Jurkat, Clone E6-1 (cell line): Measurements from ENCODE around the gene NOX4. TPM values are rescaled to one million over a fixed set of nuclear protein-coding genes. Genes with fewer than 3 reads are reported as not detected.

Source experiments
- DNase-seq: peaks from one replicate; pipeline ENCODE4 v3.0.0-alpha.2; 2011; ENCODE audit warnings: low read depth, low spot score
- H3K4me3 ChIP-seq: 2 replicates; pipeline ENCODE4 v1.5.1; 2011; ENCODE audit warnings: mild to moderate bottlenecking, low read length, control low read depth, moderate library complexity
- polyA plus RNA-seq: library from polyadenylated mRNA; unstranded; fragments of >200 nt; gene quantifications from one replicate; pipeline ENCODE4 v1.2.1, GENCODE V29; 2012; ENCODE audit warnings: missing spikeins; ENCODE audit not compliant: insufficient read length, insufficient read depth

The NOX4 gene
- polyA plus RNA-seq: not detected

DNA sequence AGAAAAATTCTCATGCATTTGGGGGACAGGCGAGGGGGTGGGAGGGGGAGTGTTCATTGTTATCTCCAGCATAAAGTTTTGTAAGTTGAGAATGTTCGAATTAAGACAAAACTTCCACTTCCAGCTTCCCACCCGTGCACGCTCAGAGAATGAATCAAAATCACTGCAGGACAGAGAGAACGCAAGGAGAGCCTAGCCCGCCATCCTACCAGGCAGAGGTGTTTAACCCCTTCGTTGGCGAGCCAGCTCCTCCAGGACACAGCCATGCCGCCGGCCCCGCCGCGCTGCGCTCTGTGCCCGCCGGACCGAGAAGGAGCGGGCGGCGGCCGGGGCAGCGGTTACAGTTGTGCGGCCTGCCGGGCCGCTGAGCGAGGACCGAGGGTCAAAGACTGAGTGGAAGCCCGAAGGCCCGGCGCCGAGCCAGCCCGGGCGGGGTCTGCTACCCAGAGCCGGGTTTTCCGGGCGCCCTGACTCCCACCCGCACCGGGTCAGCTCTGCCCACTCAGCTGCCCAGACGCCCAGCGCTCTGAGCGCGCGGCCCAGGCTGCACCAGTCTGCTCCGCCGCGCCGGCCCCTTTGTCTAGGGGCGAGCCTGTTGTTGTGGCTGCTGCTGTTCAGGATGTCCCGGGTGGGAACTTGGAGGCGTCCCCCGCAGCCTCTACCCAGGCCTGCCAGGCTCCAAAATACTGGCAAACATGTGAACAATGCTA is at the start of gene NOX4:
Gene NOX4 (minus strand): TSS at position 395 of the 710 bp plus-strand sequence. CDS start 129 bp downstream, at position 266.
- no peak within 1 kb of the TSS for H3K4me3 ChIP-seq
- no peak for DNase-seq

DNA sequence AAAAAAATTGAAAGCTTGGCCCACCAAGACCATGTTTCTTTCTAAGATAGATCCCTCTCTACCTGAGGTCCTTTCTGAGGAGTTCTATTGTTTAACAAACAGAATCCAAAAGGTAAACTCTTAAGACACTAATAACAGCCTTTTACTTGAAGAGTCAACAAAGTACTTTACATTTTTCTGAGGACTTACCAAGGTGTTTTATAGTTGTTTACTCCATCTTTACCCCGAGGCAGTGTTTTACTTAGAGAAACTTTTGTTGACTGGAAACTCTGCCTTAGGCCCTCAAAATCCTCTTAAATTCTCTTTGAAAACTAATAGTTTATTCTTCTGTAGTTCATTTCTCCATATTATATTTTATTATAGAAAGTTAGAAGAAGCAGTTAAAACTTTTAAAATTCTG is 49.7 kb upstream of the NOX4 start:
- no peak for DNase-seq
- H3K4me3 ChIP-seq: no peak overlapping the region

DNA sequence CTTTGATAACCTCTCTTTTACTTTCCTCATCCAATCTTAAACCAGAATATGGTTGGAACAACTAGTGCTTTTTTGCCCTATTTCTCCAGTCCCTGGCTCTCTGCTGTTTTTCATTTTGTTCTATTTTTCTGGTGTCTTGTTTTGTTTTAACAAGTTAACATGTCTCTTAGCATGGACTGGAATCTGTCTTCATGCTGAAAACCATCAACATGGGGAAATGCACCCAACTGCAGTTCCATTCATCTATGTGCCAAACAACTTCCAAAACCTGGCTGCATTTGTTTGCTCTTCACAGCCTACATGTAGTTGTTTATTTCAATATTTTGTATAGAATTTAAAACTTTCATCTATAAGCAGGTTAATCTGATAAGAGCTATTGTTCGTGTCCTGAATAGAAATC is 46.8 kb upstream of the NOX4 start:
- no peak overlapping the region for H3K4me3 ChIP-seq
- no peak for DNase-seq

DNA sequence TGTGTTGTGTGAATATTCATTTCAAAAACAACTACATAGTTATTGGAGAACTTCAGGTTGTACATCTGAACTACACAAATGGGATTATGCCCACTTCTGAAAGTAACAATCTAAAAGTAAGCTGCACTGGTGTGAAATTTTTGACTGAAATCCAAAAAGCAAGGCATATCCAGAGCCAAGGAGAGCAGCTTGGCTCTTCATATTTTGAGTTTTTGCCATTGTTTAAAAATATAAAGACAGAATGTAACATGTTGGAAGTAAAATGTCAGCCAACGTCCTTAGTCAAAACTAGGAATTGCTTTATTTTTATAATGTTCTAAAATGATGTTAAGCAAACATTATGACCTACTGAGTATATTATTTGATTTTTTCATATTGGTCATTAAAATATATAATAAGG is 45.8 kb upstream of the NOX4 start:
- no peak overlapping the region for H3K4me3 ChIP-seq
- no peak for DNase-seq

DNA sequence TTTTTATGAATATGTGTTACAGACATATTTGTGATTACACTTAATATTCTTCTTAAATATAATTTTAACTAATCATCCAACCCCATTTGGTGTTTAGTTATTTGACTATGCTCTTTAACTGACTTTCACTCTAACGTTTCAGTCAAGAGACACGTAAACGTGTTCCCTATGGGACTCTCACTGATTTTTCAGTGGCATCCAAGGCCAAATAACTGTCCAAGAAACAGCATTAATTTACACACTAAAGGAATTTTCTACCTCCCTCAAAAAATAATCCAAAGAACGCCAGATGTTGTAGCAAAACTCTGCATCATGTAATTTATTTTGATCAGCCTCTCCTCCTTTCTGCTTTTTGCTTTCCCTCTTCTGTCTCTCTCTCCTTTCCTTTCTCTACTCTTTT is 44.0 kb upstream of the NOX4 start:
- no peak for DNase-seq
- no peak overlapping the region for H3K4me3 ChIP-seq

DNA sequence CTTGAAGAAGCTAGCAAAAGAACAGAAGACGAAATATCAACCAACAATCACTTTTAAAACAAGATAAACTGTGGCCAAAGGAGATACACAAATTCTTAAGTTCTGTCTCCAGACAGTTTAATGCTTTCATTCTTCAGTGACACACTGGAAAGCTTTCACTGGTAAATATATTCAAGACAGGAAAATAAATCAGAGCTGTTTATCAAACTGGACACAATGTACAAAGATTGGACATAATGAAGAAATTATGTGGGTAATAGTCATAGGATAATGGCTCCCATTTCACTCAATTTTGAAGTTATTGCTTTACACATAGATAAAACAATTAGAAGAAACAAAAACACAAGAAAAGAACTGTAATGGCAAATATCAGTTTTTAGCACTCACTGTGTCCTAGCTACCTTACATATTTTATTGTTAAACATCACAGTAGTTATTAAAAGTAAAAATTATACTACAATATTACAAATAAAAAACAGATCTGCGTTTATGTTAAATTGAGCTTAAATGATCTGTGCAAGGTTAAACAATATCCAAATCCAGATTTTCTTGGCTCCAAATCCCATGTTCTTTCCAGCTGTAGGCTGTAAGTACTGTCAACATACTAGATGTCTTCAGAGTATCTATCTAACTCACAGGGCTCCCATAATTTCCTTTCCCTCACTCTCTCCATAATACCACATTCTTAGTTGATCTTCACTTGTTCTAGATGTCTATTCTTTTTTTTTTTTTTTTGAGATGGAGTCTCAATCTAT is 38.6 kb upstream of the NOX4 start:
- H3K4me3 ChIP-seq: no peak overlapping the region
- DNase-seq: no peak

DNA sequence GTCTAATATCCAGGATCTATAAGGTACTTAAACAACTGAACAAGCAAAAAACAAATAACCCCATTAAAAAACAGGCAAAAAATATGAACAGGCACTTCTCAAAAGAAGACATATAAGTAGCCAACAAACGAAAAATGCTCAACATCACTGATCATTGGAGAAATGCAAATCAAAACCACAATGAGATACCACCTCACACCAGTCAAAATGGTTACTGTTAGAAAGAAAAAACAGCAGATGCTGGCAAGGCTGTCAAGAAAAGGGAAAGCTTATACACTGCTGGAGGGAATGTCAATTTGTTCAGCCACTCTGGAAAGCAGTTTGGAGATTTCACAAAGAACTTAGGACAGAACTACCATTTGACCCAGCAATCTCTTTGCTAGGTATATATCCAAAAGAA is 30.6 kb upstream of the NOX4 start:
- DNase-seq: no peak
- H3K4me3 ChIP-seq: no peak overlapping the region

DNA sequence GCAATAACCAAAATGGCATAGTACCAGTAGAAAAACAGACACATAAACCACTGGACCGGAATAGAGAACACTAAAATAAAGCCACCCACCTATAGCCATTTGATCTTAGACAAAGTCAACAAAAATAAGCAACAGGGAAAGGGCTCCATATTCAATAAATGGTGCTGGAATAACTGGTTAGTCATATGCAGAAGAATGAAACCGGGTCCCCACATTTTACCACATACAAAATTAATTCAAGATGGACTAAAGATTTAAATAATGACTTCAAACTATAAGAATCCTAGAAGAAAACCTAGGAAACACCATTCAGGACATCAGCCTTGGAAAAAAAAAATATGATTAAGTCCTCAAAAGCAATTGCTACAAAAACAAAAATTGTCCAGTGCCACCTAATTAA is 30.1 kb upstream of the NOX4 start:
- DNase-seq: no peak
- no peak overlapping the region for H3K4me3 ChIP-seq

DNA sequence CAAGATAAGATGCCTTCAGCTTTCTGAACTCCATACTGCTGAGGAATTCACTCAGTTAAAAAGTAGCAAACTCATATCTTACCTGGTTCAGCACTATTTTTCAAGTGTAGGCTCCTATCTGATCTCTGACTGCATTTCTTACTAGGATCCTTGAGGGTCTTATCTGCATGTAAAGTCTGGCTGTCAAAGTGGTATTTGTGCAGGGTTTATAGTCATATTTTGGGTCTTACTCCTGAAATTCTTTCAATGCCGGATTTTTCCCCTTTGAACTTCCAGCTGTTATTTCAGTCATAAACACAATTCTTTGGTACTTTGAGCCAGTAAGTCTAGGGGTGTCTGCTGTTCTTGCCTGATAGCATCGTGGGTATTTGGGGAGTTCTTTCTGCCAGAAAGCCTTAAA is 25.3 kb upstream of the NOX4 start:
- H3K4me3 ChIP-seq: no peak overlapping the region
- DNase-seq: no peak

DNA sequence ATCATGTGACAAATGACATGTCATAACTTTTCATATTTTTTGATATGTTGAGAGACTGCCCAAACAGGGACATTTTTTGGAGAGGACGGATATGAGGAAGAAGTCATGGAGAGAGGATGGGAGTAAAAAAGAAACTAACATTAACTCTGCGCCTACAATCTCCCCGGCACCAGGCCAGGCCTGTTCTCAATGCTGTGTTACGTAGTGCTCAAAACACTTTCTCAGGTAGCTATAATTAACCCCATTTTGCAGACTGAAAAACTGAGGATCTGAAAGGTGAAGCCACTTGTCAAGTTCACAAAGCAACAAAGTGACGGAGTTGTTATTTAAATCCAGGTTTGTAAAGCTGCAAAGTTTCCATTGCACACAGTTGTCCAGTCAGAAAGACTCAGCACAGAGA is 17.4 kb upstream of the NOX4 start:
- no peak overlapping the region for H3K4me3 ChIP-seq
- no peak for DNase-seq

DNA sequence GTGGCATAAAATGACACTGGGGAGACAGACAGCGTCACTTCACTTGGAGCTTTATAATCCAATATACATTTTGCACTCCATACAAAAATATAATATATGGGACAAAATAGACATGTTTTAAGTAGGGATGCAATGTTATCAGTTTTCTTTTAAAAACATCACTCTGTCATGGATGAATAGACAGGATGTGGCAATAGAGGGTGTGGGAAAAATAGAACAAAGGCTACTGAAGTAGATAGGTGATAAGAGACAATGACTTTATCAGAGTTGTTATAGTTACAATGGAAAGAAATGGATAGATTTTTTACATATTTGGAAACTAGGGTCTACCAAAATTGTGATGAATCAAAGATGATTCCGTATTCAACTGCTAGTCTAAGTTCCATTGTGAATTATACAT is 13.1 kb upstream of the NOX4 start:
- no peak overlapping the region for H3K4me3 ChIP-seq
- no peak for DNase-seq

DNA sequence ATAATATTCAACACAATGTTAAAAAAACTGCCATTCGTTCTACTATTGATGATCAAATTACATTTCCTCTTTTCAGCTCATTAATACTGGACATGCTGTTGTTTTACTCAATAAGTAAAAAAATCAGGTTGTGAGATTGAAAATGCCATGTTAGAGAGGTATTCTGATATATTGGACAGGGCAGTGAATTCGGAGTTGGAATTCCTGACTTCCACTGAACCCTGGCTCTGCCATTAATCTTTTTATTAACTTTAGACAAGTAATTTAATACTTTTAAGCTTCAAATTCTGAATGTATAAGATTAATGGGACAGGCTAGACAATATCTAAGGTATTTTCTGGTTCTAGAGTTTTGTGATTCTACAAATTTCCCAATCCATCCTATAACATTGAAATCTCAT is 12.2 kb upstream of the NOX4 start:
- no peak for DNase-seq
- no peak overlapping the region for H3K4me3 ChIP-seq

DNA sequence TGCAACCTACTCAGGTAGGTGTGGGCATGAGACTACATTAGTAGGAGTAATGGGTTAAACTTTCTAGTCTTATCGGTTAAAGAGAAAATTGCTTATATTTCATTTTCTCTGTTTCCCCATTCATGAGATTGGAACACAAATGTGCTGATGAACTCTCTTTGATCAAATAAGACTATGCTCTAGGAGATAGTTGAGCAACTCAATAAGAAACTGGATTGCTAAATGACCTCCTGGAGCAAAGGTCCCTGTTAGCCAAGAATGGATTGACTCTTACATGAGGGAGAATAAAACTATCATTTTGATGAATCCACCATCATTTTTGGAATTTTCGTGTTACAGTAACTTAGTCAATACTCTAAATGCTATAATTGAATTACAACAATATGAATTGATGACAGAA is 11.1 kb upstream of the NOX4 start:
- DNase-seq: no peak
- no peak overlapping the region for H3K4me3 ChIP-seq

DNA sequence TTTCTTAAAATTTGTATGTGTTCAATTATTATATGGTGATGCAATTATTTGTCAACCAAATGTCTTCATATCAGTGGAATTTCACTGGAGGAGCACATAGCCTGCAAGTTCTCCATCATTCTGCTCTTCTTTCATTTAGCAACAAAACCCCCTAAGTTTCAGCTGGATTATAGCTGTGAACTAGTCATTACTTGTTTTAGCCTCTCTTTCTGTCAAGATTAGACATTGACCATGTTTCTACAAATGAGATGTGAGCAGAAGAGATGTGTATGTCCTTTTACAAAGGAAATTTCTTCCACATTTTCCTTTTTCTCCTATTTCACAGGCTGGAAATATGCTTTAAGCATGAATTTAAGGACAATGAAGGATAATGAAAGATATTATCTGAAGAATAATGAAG is 9.2 kb upstream of the NOX4 start:
- no peak for DNase-seq

DNA sequence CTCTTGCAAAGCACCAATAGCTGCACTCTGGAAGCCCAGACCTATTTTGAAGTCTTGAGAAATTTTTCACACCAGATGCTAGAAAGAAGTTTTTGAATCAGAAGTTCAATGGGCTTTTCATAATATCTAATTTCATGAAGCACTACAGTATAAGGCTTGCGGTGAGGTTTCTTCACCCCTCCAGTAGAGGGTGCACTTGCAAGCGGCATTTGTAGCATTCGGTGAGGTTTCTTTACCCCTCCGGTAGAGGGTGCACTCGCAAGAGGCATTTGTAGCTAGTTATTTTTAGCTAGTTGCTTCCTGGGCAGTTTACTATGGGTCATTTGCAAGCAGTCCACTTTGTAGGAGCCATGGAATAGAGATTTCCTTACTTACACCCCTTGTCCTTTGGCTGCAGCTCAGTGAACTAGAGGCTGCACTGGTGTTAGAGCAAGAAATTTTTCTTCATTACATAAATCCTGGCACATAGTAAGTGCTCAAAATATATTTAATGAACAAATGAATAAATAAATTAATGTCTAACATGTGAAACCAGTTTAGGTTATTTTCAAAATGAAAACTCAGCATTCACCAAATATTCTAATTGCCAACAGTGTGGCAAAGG is 7.8 kb upstream of the NOX4 start:
- no peak overlapping the region for H3K4me3 ChIP-seq
- peak; percentile 9 for DNase-seq

More for the DNA sequence above, 9.2 kb upstream of the NOX4 start:
- H3K4me3 ChIP-seq: no peak overlapping the region

DNA sequence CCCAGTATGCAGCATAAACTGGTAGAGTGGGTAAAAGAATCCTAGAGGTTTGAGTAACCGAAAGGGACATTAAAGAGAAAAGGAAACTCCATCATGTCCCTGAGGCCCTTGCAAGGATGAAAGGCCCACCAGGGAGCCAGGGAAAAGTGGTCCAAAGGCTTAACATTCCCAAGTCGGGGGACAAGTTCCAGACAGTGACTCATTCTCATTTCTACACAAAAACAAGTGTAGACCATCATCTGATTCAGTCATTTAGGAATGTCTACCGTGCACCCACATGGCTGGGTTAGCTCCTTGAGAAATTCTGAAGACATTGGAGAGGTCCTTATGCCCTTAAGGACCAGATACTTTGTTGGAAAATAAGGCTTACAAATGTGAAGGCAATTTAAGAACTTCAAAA is 4.8 kb upstream of the NOX4 start:
- no peak for DNase-seq
- H3K4me3 ChIP-seq: no peak overlapping the region

DNA sequence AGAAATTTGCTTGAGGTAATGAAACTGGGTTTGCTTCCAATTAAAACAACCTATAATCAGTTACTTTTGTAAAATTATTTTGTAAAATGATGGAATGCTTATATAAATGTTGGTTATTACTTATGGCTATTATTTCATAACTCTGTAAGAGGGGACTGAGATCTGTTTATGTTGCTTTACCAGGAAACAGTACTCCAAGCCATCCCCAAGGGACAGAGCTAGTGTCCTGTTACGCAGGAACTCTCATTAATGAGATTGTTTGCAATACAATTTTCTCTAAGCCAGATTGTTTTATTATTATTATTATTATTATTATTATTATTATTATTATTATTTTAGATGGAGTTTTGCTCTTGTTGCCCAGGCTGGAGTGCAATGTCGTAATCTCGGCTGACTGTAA is 2.3 kb upstream of the NOX4 start:
- DNase-seq: no peak
- no peak overlapping the region for H3K4me3 ChIP-seq

DNA sequence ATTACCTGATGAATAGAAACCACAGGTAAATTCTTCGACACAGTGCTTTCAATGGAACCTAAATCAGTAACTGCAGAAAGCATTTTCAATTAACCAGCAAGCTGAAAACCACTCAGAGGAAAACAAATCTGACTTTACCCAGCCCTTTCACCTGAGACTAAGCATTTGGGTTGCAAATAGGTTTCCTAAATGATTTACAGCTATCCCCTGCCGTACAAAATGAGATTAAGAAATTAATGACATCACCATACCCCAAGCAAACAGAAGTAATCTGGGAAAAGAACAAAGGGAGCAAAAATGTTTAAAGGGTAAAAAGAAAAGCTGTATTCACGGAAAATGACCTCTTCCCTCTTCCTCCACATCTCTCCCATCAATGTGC is 584 bp downstream of the NOX4 start:
- no peak overlapping the region for H3K4me3 ChIP-seq
- no peak for DNase-seq

DNA sequence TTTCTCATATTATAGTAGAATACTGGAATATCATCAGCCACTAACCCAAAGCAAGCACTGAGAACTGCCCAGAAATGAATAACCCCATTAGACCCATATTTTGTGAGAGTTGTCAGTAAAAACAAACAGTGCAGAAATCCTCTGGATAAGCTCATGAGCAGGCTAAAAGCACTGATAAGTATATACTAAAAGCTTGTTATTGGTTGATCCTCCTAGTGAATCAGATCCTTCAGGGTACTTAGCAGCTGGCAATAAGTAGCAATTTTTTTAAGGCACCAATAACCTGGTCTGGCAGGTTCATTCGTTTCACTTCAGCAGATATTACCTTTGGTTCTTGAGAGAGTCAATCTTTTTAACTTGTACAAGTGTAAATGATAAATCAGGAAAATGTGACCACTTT is 1.2 kb downstream of the NOX4 start:
- H3K4me3 ChIP-seq: no peak overlapping the region
- DNase-seq: no peak

DNA sequence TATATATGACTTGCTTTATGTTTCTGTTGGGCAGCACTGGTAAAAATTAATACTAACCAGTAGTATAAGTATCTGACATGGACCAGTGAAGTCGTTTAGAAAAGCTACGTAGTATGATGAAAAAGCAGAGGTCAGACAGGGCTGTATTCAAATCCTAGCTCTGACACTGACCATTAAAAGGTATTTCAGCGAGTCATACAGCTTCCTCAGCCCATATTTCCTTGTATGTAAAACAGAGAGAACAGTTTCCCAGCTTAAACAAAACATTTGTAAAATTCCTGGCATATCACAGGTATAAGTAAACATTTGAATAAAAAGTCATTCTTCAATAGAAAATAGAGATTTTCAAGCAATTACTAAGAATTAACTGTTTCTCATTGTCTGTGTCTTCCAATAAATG is 4.2 kb downstream of the NOX4 start:
- no peak for DNase-seq
- H3K4me3 ChIP-seq: no peak overlapping the region

DNA sequence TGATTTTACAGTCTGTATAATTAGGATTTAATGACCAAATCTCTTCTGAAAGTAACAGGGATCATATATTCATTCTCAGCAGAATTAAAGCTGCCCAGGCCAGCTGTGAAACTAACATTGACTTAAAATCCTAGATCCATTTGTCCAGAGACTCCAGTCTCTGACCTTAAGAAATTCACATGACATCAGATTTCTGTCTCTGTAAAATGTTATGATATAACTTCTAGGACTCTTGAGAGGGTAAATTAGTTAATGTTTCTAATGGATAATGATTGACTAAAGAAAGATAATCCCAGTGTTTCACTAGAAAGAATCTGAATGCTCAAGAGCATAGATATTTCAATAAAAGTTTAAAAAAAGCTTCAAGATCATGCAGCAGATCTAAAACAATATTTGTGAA is 6.3 kb downstream of the NOX4 start:
- no peak for DNase-seq
- H3K4me3 ChIP-seq: no peak overlapping the region
